Measurements from ENCODE around the gene CGNL1.

The CGNL1 gene

DNA sequence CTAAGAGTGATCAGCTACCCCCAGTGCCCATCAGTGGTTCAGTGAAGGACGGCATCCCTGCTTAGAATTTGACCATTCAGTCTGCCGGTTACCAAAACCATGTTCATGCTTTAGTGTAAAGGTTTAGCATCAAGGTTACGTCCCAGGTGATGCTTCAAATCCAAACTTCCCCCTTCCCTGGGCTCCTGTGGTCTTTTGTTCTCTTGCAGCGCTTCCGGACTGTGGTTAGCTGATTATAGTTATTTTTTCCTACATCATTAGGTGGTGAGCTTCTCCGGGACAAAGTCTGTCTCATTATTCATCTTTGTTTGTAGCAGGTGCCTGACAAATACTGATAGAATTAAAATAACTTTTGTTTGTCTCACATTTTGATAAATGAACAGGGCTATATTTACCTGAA lies 187.1 kb downstream of the CGNL1 start:
- H3K4me3 ChIP-seq (replicated peaks in 1 of 2; ENCODE audit: low read depth in 2 of 2, low read length in 2 of 2) = no peak overlapping the region
- TF ChIP-seq, protein P1, sequence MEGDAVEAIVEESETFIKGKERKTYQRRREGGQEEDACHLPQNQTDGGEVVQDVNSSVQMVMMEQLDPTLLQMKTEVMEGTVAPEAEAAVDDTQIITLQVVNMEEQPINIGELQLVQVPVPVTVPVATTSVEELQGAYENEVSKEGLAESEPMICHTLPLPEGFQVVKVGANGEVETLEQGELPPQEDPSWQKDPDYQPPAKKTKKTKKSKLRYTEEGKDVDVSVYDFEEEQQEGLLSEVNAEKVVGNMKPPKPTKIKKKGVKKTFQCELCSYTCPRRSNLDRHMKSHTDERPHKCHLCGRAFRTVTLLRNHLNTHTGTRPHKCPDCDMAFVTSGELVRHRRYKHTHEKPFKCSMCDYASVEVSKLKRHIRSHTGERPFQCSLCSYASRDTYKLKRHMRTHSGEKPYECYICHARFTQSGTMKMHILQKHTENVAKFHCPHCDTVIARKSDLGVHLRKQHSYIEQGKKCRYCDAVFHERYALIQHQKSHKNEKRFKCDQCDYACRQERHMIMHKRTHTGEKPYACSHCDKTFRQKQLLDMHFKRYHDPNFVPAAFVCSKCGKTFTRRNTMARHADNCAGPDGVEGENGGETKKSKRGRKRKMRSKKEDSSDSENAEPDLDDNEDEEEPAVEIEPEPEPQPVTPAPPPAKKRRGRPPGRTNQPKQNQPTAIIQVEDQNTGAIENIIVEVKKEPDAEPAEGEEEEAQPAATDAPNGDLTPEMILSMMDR (IDR thresholded peaks at IDR 0.05; ENCODE audit: low read depth, low read length) = no peak
- no peak for DNase-seq (ENCODE audit: low read depth in 2 of 2)

DNA sequence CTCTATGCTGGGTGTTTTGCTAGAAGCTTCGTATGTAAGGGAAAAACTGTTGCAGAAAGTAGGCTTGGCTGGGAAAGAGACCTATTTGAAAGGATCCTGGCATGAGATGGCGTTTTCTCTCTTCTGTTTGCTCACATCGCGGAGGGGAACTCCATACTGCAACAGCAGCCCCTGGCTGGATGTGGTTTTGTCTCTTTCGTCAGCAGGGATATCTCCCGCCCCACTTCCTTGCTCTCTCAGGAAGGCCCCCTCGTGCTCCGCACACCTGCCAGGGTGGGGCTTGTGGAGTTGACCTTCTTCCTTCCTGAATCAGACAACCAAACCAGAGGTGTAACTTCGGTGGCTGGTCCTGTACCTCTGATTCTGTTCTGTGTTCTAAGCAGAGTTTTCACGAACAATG lies 189.0 kb downstream of the CGNL1 start:
- DNase-seq (ENCODE audit: low read depth in 2 of 2) = no peak
- no peak overlapping the region for H3K4me3 ChIP-seq (replicated peaks in 1 of 2; ENCODE audit: low read depth in 2 of 2, low read length in 2 of 2)
- TF ChIP-seq, protein P1 (IDR thresholded peaks at IDR 0.05; ENCODE audit: low read depth, low read length) = no peak

DNA sequence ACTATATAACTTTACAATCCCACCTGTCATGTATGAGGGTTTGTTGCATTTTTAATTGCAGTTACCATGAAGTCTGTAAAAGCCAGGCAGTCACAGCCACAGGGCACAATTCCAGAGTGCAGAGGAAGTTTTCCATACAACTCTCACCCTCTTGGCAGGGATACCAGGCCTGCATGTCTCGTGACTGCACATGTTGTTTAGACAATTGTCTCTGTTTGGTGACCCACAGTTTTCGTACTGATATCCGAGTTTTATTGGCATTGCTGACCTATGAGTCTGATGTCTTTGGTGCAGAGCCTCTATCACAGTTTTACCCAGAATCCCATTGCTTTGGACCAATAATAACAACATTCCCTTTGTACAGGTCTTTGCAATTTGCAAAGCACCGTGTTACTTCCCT lies 190.5 kb downstream of the CGNL1 start:
- TF ChIP-seq, protein P1 (IDR thresholded peaks at IDR 0.05; ENCODE audit: low read depth, low read length) = no peak
- no peak for DNase-seq (ENCODE audit: low read depth in 2 of 2)
- no peak overlapping the region for H3K4me3 ChIP-seq (replicated peaks in 1 of 2; ENCODE audit: low read depth in 2 of 2, low read length in 2 of 2)

DNA sequence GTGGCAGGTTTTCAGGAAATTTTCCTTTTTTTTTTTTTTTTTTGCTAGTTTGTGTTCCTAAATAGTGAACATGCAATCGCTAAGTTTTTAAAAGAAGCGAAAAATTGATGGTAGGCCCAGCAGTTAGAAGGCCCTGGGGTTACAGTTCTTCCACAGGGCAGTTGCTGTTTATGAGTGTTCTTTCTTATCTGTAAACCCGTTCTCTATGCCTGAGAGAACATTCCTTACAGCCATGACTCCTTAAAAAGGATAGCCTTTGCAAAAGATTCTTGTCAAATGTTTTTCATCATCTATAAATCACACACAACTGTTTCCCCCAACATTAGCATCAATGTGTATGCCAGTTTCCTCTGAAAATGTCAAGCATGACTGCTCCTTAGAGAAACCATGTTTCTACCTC lies 191.6 kb downstream of the CGNL1 start:
- TF ChIP-seq, protein P1 (IDR thresholded peaks at IDR 0.05; ENCODE audit: low read depth, low read length) = no peak
- peak in 1 of 2 donors; percentile 39 for DNase-seq (ENCODE audit: low read depth in 2 of 2)
- H3K4me3 ChIP-seq (replicated peaks in 1 of 2; ENCODE audit: low read depth in 2 of 2, low read length in 2 of 2) = no peak overlapping the region

DNA sequence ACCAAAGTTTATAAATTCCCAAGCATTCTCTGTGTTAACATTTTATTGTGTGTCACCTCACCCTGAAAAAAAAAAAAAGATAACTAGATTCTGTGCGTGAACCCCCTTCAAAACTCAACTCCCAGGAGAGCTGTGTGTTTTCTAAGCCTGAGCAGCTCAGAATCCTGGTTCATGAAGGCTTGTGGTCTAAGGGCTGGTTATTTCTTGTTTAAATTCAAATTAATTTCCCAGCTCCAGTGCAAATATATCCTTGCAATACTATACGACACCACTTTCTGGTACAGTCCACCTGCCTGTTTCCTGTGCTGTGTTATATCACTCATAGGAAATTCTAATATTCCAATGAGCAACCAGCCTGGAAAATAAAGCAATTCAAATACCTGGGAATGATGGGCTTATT lies 192.0 kb downstream of the CGNL1 start:
- no peak for DNase-seq (ENCODE audit: low read depth in 2 of 2)

DNA sequence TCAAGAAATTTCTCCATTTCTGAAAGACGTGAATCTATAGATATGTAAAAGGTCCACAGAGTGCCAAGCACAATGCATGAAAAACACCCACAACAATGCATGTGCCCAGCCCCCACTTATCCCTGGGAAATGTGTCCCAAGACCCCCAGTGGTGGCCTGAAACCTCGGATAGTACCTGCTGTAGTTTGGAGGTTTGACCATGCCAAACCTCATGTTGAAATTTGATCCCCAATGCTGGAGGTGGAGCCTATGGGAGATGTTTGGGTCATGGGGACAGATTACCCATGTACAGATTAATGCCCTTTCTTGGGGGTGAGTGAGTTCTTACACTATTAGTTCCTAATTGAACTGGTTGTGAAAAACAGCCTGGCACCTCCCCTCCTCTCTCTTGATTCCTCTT lies 194.0 kb downstream of the CGNL1 start:
- H3K4me3 ChIP-seq (replicated peaks in 1 of 2; ENCODE audit: low read depth in 2 of 2, low read length in 2 of 2) = no peak overlapping the region
- TF ChIP-seq, protein P1 (IDR thresholded peaks at IDR 0.05; ENCODE audit: low read depth, low read length) = no peak
- no peak for DNase-seq (ENCODE audit: low read depth in 2 of 2)

More for the DNA sequence above, 192.0 kb downstream of the CGNL1 start:
- TF ChIP-seq, protein P1 (IDR thresholded peaks at IDR 0.05; ENCODE audit: low read depth, low read length) = no peak
- no peak overlapping the region for H3K4me3 ChIP-seq (replicated peaks in 1 of 2; ENCODE audit: low read depth in 2 of 2, low read length in 2 of 2)

DNA sequence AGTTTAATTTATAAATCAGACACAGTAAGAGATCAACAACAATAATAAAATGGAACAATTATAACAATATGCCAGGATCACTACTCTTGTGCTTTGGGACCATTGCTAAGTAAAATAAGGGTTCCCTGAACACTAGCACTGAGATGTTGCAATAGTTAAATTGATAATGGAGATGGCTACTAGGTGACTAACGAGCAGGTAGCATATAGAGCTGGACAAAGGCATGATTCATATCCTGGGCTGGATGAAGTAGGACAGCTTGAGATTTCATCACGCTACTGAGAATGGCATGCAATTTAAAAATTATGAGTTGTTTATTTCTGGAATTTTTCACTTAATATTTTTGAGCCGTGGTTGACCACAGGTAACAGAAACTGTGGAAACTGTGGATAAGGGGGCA lies 194.7 kb downstream of the CGNL1 start:
- peak; percentile 55 to 91 for DNase-seq (ENCODE audit: low read depth in 2 of 2)
- TF ChIP-seq, protein P1 (IDR thresholded peaks at IDR 0.05; ENCODE audit: low read depth, low read length) = no peak

More for the DNA sequence above, 194.7 kb downstream of the CGNL1 start:
- H3K4me3 ChIP-seq (replicated peaks in 1 of 2; ENCODE audit: low read depth in 2 of 2, low read length in 2 of 2) = no peak overlapping the region

Data from cardiac fibroblast (primary cell).